HG03432 (cell line): ENCODE data around the gene BTBD16.
A peak's percentile ranks its signal among the peaks of the same experiment; 100 is the strongest.

Experiments
- ATAC-seq: cut with Tn5 transposase; IDR thresholded peaks from one replicate; pipeline ENCODE4 v1.9.1; 2021; ENCODE audit warnings: mild to moderate bottlenecking, moderate library complexity; ENCODE audit not compliant: unreplicated experiment

BTBD16 gene

DNA sequence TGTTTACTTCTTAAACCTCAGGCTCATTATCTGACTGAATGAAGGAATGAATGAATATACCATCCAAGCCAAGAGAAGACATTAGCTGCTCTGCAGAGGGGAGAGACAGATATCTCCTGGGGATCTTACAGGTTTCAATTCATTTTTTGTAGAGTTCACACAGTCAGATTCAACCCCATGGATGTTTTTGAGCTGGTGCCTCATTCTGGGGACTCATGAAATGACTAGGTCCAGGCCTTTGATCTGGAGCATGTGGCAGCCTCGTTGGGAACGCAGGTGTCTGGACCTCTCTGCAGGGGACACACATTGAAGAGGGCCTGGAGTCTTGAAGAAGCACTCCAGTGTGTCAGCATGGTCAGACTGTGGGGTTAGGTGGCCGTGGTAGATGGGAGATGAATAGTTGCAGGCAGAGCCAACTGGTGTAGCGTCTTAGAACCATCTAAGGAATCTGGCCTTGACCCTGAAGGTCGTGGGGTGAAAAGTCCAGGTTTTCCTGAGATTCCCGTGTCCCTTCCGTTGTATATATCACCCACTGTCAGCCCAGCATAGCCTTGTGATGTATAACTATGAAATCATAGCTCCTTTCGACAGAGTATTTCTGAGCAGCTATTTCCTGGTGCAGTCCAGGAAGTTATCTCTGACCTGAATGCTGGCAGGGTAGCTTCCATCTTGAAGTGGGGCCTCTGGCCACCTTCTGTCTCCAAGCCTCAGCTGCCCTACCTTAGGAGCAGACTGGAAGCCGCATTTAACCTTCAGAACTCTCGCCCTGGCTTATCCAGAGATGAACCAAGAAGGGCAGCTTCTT is 22.3 kb downstream of the BTBD16 start:
- ATAC-seq = peak; percentile 42

- ATAC-seq = no peak
Observed at GRCh38 chr10:122293961-122294380, 22.9 kb downstream of the BTBD16 start.

GRCh38 chr10:122294511-122295450 is 23.7 kb downstream of the BTBD16 start:
- no peak for ATAC-seq

DNA sequence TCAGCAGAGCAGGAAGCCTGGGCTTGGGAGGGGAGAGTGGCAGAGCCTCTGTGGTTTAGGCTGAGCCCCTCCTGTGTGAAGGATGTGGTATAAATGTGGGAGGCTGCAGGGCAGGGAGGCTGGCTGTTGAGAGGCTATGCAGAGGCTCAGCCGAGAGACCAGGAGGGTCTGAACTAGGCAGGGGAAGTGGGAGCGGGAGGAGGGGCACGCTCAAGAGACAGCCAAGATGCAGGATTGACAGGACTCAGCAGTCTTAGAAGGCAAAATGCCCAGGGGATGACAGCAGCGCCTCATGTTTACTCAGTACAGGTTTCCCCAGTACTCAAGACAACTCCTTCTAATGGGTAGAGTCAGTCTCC is 24.3 kb downstream of the BTBD16 start:
- no peak for ATAC-seq

GRCh38 chr10:122296363-122297120 is 25.4 kb downstream of the BTBD16 start:
- ATAC-seq = peak; percentile 50

DNA sequence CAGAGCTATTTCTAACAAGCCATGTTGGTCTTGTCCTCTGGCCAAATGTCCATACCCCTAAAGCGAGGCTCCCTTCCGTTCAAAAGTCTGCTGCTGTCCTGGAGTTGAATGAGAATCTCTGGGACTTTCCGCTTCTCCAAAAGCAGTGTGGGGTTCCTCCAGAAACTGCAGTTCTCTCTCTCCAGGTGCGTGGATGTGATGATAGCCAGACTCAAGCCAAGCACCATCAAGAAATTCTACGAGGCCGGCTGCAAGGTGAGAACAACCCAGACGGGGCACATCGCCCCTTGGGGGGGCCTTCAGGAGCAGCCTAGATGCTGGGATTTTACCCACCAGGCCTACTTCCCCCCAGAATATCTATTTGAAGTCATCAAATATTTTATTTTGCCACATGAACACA is 26.5 kb downstream of the BTBD16 start:
- no peak for ATAC-seq

GRCh38 chr10:122298206-122298597 is 27.1 kb downstream of the BTBD16 start:
- no peak for ATAC-seq

DNA sequence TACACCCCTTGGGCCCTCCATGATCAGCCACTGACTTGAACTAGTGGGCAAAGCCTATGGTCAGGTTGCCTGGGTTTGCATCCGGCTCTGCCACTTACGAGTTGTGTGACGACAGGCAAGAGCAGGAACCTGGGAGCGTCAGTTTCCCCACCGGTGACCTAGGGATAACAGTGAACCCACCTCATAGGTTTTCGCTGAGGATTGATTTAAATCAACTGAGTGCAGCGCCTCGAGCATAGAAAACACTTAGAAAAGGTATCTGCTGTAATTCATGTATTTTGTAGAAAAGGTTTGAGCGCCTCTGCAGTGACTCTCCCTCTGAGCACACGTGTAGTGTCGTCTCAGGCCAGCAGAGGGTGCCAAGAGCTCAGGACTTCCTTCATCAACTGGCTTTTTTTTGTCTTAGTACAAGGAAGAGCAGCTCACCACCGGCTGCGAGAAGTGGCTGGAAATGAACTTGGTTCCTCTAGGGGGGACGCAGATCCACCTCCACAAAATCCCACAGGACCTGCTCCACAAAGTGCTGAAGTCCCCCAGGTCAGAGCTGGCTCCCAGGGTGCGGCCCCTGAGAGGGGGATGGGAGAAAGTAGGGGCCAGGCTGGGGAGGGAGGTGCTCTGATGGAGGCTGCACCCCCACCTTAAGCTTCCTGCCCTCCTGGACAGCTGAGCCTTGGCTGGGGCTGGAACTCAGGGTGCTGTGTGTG is 27.7 kb downstream of the BTBD16 start:
- peak; percentile 78 for ATAC-seq

- ATAC-seq = no peak
Observed at GRCh38 chr10:122299423-122300075, 28.5 kb downstream of the BTBD16 start.

GRCh38 chr10:122301055-122301810 is 30.1 kb downstream of the BTBD16 start:
- ATAC-seq = no peak

- no peak for ATAC-seq
Observed at GRCh38 chr10:122301811-122302115, 30.7 kb downstream of the BTBD16 start.

DNA sequence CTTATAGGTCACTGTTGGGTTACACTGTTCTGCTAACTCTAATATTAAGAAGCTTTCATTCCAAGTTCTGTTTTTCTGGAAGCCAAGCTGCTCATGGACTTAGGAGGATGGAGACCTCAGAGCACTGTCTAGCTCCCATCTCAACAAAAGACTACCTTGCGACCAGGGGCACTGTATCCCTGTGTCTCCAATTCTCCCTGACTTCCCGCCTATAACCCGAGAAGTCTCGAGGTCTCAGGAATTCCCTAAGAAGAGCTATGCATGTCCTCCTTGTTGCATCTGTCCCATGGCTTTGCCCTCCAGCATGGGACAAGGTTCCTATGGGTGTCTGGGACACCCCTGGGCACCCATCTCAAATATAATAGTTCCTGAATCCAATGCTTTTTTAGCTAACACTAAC is 31.2 kb downstream of the BTBD16 start:
- no peak for ATAC-seq

GRCh38 chr10:122303271-122304053 is 32.4 kb downstream of the BTBD16 start:
- ATAC-seq = no peak

GRCh38 chr10:122304054-122304579 is 33.0 kb downstream of the BTBD16 start:
- ATAC-seq = no peak

- no peak for ATAC-seq
Observed at GRCh38 chr10:122306282-122306681, 35.2 kb downstream of the BTBD16 start.

- no peak for ATAC-seq
Observed at GRCh38 chr10:122306744-122307143, 35.6 kb downstream of the BTBD16 start.

DNA sequence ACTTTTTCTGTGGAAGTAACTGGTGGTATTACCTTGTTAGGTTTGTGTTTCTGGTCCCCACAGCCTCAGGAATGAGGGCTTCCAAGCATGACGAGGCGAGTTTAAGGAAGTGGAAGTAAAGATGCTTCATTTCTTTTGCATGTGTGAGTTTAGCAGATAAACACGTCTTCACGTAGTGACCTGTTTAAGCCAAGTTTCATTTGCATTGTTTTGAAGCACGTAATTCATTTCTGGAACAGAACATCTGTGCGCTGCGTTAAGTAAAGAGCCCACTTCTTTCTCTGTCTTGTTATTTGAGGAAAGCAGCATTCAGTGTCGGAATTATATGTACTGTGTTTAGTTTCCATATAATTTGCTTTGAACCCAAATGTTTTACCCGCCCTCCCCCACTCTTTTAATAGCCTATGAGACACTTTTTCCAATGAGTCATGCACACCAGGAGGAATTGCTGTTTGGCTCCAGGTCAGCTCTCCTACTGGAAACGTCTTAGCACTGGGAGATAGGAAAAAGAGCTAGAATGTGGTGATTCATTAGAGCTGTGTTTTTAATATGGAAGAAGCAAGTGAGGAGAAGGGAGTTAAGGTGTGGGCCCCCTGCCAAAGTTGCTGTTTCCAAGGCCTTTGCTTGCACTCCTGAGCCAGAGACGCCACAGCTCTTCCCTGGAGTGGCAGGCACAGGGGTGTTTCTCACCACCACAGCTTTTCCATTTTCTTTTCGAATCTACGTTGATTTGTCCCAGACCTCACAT is 36.7 kb downstream of the BTBD16 start:
- peak; percentile 69 for ATAC-seq
